Activated CD8-positive, alpha-beta T cell treated with anti-CD3 and anti-CD28 coated beads, Interleukin-2, amount 10 ng/mL, durations not matched to agents 7 days and 5 days (primary cell): Measurements from ENCODE around the gene CEACAM18. TPM values are rescaled to one million over a fixed set of nuclear protein-coding genes. Genes with fewer than 3 reads are reported as not detected.

Source experiments
- ATAC-seq: fragments of 150-1000 bp; cut with Tn5 transposase; one replicate; pipeline ENCODE4 v1.10.0; 2021; ENCODE audit warnings: moderate library complexity
- CTCF ChIA-PET: fragments of 350-600 bp; sonication (Branson Sonifier 250); formaldehyde crosslinking; loops from one replicate; lab custom pipeline; 2021; ENCODE audit warnings: antibody characterized with exemption; lab: Charles Lee
- POLR2A ChIA-PET: fragments of 350-600 bp; sonication (Branson Sonifier 250); formaldehyde crosslinking; loops from one replicate; lab custom pipeline; 2021; ENCODE audit warnings: antibody characterized with exemption; lab: Charles Lee
- DNase-seq: peaks from one replicate; pipeline ENCODE4 v3.0.0-alpha.2; 2020
- H3K27ac Mint-ChIP-seq: one replicate; pipeline ENCODE4 v1.8.0; 2021; ENCODE audit warnings: mild to moderate bottlenecking, mixed read lengths
- H3K27me3 Mint-ChIP-seq: one replicate; pipeline ENCODE4 v1.8.0; 2021; ENCODE audit warnings: low read depth, mixed read lengths
- H3K36me3 Mint-ChIP-seq: one replicate; pipeline ENCODE4 v1.8.0; 2021; ENCODE audit warnings: low read depth, mixed read lengths
- H3K4me1 Mint-ChIP-seq: one replicate; pipeline ENCODE4 v1.8.0; 2021; ENCODE audit warnings: low read depth, mixed read lengths
- H3K4me3 Mint-ChIP-seq: one replicate; pipeline ENCODE4 v1.8.0; 2021; ENCODE audit warnings: mild to moderate bottlenecking, mixed read lengths
- H3K9me3 Mint-ChIP-seq: one replicate; pipeline ENCODE4 v1.8.0; 2022; ENCODE audit warnings: mixed read lengths; ENCODE audit not compliant: insufficient read depth
- total RNA-seq, 2 experiments: library from RNA; stranded (reverse); gene quantifications; one replicate each; pipeline ENCODE4 v1.2.3, GENCODE V29; 2021

The CEACAM18 gene
- total RNA-seq, 2 experiments from 2014 or later = not detected

DNA sequence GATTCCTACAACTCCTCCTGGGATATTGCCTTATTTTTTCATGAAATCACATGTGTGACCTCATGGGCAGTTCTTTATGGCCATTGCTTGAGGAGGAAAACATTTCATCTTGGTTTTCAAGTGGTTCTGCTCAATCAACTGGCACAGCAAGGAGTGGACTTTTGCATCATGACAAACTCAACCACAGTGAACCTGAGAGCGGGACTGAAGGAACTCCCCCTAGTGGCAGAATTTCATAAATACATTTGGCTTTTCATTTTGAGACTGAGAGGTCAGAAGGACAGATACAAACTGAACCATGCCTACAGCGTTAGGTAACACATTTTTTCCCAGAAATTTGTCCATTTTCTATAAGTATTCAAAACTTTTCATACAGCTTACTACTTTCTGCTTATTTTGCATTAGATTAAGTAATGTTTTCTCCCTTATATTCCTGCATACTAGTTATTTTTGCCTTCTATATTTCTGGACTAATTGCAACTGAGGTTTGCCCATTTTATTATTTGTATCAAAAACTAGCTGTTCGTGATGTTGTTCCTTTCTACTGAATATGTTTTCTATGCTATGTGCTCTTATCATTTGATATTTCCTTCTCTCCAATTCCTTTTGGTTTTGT is 36.6 kb downstream of the CEACAM18 start:
- ATAC-seq = peak; percentile 63
- H3K27ac Mint-ChIP-seq = no peak overlapping the region
- H3K4me3 Mint-ChIP-seq = no peak overlapping the region
- H3K36me3 Mint-ChIP-seq = no peaks in the 10 kb centered on the region
- H3K27me3 Mint-ChIP-seq = peaks cover 20% of the 10 kb centered on the region
- ChIA-PET CTCF (interaction anchor here (0.7 to 4.6 kb wide), 25 partner anchors 10 to 593 kb away, joined by 3 to 53 read pairs (median 4); partner anchors contain the start of gene ZNF175), POLR2A (interaction anchor here (0.5 kb wide), 1 partner anchor 270 kb away, joined by 3 read pairs; no protein-coding TSS in a partner anchor)
- DNase-seq = peak; percentile 49
- H3K9me3 Mint-ChIP-seq = no peaks in the 10 kb centered on the region
- peaks cover 6% of the 10 kb centered on the region for H3K4me1 Mint-ChIP-seq

DNA sequence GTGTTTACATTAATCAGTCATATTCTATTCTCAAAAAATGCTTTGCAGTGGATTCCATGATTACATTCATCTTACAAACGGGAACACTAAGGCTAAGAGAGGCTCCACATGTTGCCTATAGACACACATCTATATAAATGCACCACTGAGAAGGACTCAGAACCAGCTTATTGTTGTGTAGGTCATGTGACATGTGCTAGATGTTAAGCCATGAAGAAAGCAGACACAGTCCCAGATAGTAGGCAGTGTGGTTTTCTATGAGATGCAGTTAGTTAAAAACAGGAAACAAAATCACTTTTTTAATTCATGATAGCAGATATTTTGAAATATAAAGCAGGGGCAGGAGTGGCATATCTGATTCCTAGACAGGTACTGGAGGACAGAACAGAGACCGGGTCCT is 42.4 kb downstream of the CEACAM18 start:
- no peaks in the 10 kb centered on the region for H3K4me1 Mint-ChIP-seq
- no peak overlapping the region for H3K27ac Mint-ChIP-seq
- no peak for DNase-seq
- peaks cover 16% of the 10 kb centered on the region for H3K27me3 Mint-ChIP-seq
- no peaks in the 10 kb centered on the region for H3K9me3 Mint-ChIP-seq
- no peak for ATAC-seq
- ChIA-PET POLR2A (no interaction called here), CTCF (no interaction called here)
- no peak overlapping the region for H3K4me3 Mint-ChIP-seq
- no peaks in the 10 kb centered on the region for H3K36me3 Mint-ChIP-seq

DNA sequence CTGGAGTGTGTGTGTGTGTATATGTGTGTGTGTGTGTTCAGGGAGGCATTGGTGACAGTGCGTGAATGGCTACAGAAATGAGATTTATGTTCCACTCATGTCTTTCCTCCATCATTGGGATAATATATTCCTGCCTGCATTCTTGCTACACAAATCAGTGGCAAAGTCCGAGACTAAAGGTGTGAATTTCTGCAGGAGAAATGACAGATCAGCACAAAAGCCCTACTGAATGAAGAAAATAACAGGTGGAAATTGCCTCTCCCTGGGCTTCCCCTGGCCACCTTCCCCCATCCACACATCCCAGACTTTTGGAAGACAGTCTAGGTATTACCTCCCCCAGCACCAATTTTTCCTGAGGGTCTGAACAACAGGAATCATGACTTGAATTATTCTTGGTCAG is 43.0 kb downstream of the CEACAM18 start:
- Mint-ChIP-seq H3K9me3 (no peaks in the 10 kb centered on the region), H3K4me3 (no peak overlapping the region), H3K27me3 (peaks cover 19% of the 10 kb centered on the region), H3K27ac (no peak overlapping the region), H3K4me1 (no peaks in the 10 kb centered on the region), H3K36me3 (no peaks in the 10 kb centered on the region)
- ATAC-seq = no peak
- ChIA-PET POLR2A (no interaction called here), CTCF (no interaction called here)
- no peak for DNase-seq

DNA sequence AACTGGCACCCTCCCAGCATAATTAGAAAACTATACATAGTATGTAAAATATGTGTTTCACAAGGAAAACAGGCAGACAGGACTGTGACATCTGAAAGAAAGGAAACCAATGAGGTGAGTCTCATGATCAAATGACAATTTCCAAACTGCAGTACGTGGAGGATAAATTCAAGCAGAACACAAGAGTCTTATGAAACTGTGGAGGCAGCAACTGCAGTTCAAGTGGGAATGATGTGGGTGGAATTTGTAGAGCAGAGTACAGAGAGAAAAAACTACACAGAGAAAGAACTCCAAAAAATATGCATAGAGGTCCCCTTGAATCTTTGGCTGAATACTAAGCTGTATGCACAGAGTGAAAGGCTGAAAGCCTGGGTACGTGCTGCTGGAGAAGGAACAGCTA is 43.4 kb downstream of the CEACAM18 start:
- POLR2A ChIA-PET = no interaction called here
- no peak for DNase-seq
- Mint-ChIP-seq H3K9me3 (no peaks in the 10 kb centered on the region), H3K36me3 (no peaks in the 10 kb centered on the region), H3K4me3 (no peak overlapping the region), H3K4me1 (no peaks in the 10 kb centered on the region), H3K27me3 (peaks cover 20% of the 10 kb centered on the region), H3K27ac (no peak overlapping the region)
- no peak for ATAC-seq
- CTCF ChIA-PET = interaction anchor here (0.6 kb wide), 1 partner anchor 44 kb away, joined by 3 read pairs; no protein-coding TSS in a partner anchor

DNA sequence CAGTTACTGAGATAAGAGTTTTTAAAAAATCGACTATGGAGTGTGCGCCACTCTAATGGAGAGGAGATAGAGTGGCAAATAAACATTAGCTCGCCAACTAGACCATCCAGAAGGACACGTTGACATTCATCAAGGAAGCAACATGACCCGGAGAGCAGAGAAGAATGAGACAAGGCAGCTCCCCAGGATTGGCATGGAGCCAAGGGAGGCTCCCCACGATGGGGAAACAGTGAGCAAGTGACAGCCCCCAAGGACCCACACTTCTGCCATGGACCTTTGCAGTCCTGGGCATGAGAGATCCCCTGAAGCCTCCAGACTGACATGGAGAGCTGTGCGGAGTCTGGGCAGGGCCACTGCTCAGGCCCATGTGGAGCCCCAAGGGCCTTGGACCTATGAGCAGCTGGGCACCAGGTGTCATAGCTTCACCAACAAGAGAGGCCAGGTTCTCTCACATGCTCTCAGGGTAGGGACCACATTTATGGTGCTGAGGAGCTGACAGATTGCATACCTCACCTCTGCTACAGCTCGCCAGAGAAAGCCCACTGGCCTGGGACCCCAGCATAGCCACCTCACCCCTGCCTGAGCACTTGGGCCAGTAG is 46.4 kb downstream of the CEACAM18 start:
- H3K27ac Mint-ChIP-seq = no peak overlapping the region
- H3K9me3 Mint-ChIP-seq = no peaks in the 10 kb centered on the region
- ATAC-seq (no peak), DNase-seq (no peak)
- no peaks in the 10 kb centered on the region for H3K36me3 Mint-ChIP-seq
- H3K4me3 Mint-ChIP-seq = no peak overlapping the region
- CTCF ChIA-PET = interaction anchor here (2.7 kb wide), 1 partner anchor 9 kb away, joined by 12 read pairs; no protein-coding TSS in a partner anchor
- no peaks in the 10 kb centered on the region for H3K4me1 Mint-ChIP-seq
- H3K27me3 Mint-ChIP-seq = peaks cover 25% of the 10 kb centered on the region
- POLR2A ChIA-PET = no interaction called here

DNA sequence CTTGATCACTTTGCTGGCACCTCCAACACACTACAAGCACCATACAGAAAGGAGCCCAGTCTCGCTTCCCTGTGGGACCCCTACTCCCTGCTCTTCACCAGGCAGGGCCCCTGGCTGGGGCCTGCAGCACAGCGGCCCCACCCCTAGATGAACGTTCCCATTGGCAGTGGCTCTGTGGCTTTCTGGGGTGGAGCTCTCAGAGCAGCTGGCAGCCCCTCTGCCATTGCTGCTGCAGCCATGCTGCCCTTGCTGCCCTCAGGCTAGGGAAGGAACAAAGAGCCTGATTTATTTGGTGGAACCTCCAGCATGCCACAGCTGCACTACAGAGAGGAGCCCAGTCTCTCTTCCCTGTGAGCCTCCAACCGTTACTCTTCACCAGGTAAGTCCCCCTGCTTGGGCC is 47.3 kb downstream of the CEACAM18 start:
- DNase-seq (no peak), ATAC-seq (no peak)
- ChIA-PET POLR2A (no interaction called here), CTCF (interaction anchor here (2.7 kb wide), 1 partner anchor 10 kb away, joined by 12 read pairs; no protein-coding TSS in a partner anchor)
- no peaks in the 10 kb centered on the region for H3K4me1 Mint-ChIP-seq
- no peaks in the 10 kb centered on the region for H3K36me3 Mint-ChIP-seq
- no peaks in the 10 kb centered on the region for H3K9me3 Mint-ChIP-seq
- peaks cover 26% of the 10 kb centered on the region for H3K27me3 Mint-ChIP-seq
- H3K4me3 Mint-ChIP-seq = no peak overlapping the region
- no peak overlapping the region for H3K27ac Mint-ChIP-seq

DNA sequence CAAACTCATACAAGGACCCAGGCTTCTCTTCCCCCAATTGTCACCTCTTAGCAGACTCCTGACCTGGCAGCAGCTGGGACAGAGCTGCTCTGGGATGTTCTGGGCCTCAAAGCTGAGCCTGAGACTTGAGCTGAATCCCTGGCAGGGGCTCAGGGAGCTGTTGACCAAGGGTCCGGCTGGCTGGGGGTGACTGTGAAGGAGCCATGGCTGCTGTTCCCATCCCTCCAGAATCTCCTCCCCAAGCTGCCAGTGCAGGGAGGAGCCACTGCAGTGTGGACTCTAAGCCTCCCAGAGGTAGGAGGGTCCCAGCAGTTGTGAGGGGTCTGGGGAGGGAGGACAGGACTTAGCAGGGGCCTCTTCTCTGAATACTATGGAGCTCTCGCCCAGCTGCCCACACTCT is 51.0 kb downstream of the CEACAM18 start:
- Mint-ChIP-seq H3K27ac (no peak overlapping the region), H3K4me1 (peaks cover 14% of the 10 kb centered on the region), H3K9me3 (no peaks in the 10 kb centered on the region), H3K27me3 (peaks cover 39% of the 10 kb centered on the region), H3K4me3 (no peak overlapping the region), H3K36me3 (no peaks in the 10 kb centered on the region)
- ATAC-seq (no peak), DNase-seq (no peak)
- POLR2A ChIA-PET = no interaction called here
- CTCF ChIA-PET = no interaction called here

DNA sequence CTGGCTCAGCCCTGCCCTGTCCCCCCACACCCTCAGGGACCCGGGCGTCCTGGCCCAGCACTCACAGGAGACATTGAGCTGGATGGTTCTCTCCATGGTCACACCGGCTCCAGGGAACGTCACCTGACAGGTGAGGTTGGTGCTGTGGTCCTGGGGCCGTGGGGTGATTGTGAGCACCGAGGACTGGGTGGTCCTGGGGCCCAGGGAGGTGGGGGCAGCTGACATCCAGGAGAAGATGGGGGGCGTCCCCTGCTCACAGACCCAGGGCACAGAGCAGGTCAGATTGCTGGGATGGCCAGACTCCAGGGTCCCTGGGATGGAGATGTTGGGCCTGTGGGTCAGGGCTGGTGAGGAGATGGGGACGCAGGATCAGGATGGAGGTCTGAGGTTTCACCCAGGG is 52.3 kb downstream of the CEACAM18 start:
- POLR2A ChIA-PET = no interaction called here
- H3K4me3 Mint-ChIP-seq = no peak overlapping the region
- H3K9me3 Mint-ChIP-seq = no peaks in the 10 kb centered on the region
- ATAC-seq (no peak), DNase-seq (no peak)
- CTCF ChIA-PET = interaction anchor here (0.8 kb wide), 1 partner anchor 17 kb away, joined by 3 read pairs; no protein-coding TSS in a partner anchor
- H3K4me1 Mint-ChIP-seq = peaks cover 14% of the 10 kb centered on the region
- H3K27me3 Mint-ChIP-seq = peaks cover 51% of the 10 kb centered on the region
- no peaks in the 10 kb centered on the region for H3K36me3 Mint-ChIP-seq
- no peak overlapping the region for H3K27ac Mint-ChIP-seq

DNA sequence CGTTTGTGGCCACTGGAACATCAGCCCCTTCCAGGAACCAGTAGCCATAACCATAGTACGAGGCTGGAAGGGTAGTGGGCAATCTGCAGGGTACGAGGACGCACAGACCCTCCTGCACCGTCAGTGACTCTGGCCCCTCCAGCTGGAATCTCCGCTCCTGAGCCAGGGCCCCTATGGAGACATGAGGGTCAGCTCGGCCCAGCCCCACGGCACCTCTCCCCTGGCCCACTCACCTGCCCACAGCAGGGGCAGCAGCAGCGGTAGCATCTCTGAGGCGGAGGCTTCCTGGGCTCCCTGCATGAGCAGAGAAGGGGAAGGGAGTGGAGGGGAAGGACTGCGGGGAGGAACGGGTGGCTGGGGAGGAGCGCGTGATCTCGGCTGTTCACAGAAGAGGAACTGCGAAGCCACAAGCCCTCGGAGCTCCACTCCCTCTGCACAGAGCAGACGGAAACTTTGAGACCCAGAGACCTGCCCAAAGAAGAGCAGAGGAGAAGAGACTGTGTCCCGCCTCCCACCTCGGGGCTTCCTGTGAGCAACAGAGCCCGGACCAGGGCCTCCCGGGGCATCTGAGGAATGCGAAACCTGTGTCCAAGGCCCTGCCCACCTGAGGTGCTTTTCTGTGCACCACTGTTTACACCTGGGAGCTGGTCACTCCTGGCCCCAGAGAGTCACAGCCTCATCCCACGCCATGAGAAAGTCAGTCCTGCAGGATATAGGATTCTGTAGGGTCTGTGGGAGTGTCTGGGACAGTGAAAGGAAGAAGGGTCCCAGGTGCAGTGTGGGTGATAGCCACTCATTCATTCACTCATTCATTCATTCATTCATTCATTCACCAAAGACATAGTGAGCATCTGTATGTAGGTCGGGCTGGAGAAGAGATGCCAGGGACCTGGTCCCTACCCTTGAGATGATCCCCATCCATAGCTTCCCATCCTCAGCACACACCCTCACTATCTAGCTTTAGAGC is 53.3 kb downstream of the CEACAM18 start, which contains the start of gene SIGLEC6:
SIGLEC6 (minus strand) TSS at position 322 of the 967 bp plus-strand sequence; CDS start at position 300, 22 bp downstream.
- peaks cover 14% of the 10 kb centered on the region for H3K4me1 Mint-ChIP-seq
- ATAC-seq (peak; percentile 96), DNase-seq (peak; percentile 61)
- ChIA-PET CTCF (interaction anchor here (0.8 kb wide), 1 partner anchor 16 kb away, joined by 3 read pairs; no protein-coding TSS in a partner anchor), POLR2A (no interaction called here)
- peaks cover 54% of the 10 kb centered on the region for H3K27me3 Mint-ChIP-seq
- no peaks in the 10 kb centered on the region for H3K9me3 Mint-ChIP-seq
- no peak within 1 kb of the TSS for H3K4me3 Mint-ChIP-seq
- peak within 1 kb of the TSS; percentile 31 for H3K27ac Mint-ChIP-seq
- H3K36me3 Mint-ChIP-seq = no peaks in the 10 kb centered on the region

DNA sequence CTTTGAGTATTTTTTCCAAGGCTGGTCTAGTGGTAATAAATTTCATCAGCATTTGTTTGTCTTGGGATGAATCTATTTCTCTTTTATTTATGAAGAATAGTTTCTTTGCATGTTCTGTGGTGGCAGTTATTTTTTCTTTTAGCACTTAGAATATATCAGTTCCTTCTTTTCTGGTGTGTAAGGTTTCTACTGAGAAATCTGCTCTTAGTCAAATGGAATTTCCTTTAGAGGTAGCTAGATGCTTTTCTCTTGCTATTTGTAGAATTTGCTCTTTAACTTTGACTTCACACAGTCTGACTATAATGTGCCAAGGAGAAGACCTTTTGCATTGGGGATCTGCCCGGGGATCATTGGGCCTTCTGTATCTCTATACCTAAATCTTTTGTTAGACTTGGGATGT is 57.2 kb downstream of the CEACAM18 start:
- no peak for DNase-seq
- CTCF ChIA-PET = interaction anchor here (1.4 kb wide), 1 partner anchor 242 kb away, joined by 3 read pairs; no protein-coding TSS in a partner anchor
- POLR2A ChIA-PET = no interaction called here
- Mint-ChIP-seq H3K27ac (no peak overlapping the region), H3K9me3 (no peaks in the 10 kb centered on the region), H3K4me3 (no peak overlapping the region), H3K27me3 (peaks cover 54% of the 10 kb centered on the region), H3K4me1 (peaks cover 14% of the 10 kb centered on the region), H3K36me3 (no peaks in the 10 kb centered on the region)
- ATAC-seq = no peak

DNA sequence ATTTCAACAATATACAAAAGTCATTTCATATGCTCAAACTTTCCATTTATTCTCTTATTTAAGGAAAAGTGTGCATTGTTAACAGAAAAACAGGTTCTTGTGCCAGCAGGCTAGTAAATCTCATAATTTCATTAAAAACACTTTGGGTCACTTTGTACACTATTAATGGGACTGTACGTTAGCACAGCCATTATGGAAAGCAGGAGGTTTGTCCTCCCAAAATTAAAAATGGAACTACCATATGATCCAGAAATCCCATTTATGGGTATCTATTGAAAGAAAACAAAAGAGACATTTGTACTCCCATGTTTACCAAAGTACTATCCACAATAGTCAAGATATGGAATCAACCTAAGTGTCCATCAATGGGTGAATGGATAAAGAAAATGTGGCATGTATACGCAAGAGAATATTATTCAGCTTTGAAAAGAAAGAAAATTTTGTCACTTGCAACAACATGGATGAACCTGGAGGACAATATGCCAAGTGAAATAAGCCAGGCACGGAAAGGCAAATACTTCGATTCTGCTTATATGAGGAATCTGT is 61.6 kb downstream of the CEACAM18 start:
- H3K36me3 Mint-ChIP-seq = no peaks in the 10 kb centered on the region
- CTCF ChIA-PET = no interaction called here
- H3K27ac Mint-ChIP-seq = no peak overlapping the region
- DNase-seq = no peak
- POLR2A ChIA-PET = no interaction called here
- no peaks in the 10 kb centered on the region for H3K9me3 Mint-ChIP-seq
- no peak for ATAC-seq
- no peak overlapping the region for H3K4me3 Mint-ChIP-seq
- H3K4me1 Mint-ChIP-seq = no peaks in the 10 kb centered on the region
- H3K27me3 Mint-ChIP-seq = peaks cover 47% of the 10 kb centered on the region
